CD4-positive, alpha-beta T cell treated with Interleukin-17A for 1 hour (primary cell): ENCODE results near the gene SNX33.
"Not testable (repeated sequence)": the region's sequence is repeated elsewhere in the genome, so short reads cannot be mapped to it uniquely, and the experiment has no call there.

Source experiments
- DNase-seq: peaks from one replicate; pipeline ENCODE4 v3.0.0-alpha.2; 2020

Gene SNX33

GRCh38 chr15:75686212-75686642 is 38.5 kb downstream of the SNX33 start:
- peak; percentile 79 for DNase-seq

- DNase-seq = no peak
Measured at GRCh38 chr15:75687486-75688277, 40.0 kb downstream of the SNX33 start.

GRCh38 chr15:75688278-75688557 is 40.5 kb downstream of the SNX33 start:
- no peak for DNase-seq

- DNase-seq = no peak
Measured at GRCh38 chr15:75688831-75689230, 41.1 kb downstream of the SNX33 start.

- DNase-seq = not testable (repeated sequence)
Measured at GRCh38 chr15:75689429-75689828, 41.7 kb downstream of the SNX33 start.

GRCh38 chr15:75692311-75692710 is 44.6 kb downstream of the SNX33 start:
- not testable (repeated sequence) for DNase-seq

GRCh38 chr15:75693028-75693427 is 45.3 kb downstream of the SNX33 start:
- DNase-seq = not testable (repeated sequence)

GRCh38 chr15:75693501-75694240 is 46.0 kb downstream of the SNX33 start:
- DNase-seq = no peak

GRCh38 chr15:75694241-75695182 is 46.8 kb downstream of the SNX33 start:
- no peak for DNase-seq

GRCh38 chr15:75695220-75695619 is 47.5 kb downstream of the SNX33 start:
- no peak for DNase-seq

- no peak for DNase-seq
Measured at GRCh38 chr15:75695634-75696310, 48.1 kb downstream of the SNX33 start.

GRCh38 chr15:75696311-75696720 is 48.6 kb downstream of the SNX33 start:
- no peak for DNase-seq

GRCh38 chr15:75696854-75697259 is 49.1 kb downstream of the SNX33 start:
- DNase-seq = no peak

GRCh38 chr15:75697523-75697922 is 49.8 kb downstream of the SNX33 start:
- no peak for DNase-seq

- not testable (repeated sequence) for DNase-seq
Measured at GRCh38 chr15:75697974-75698747, 50.4 kb downstream of the SNX33 start.

GRCh38 chr15:75699517-75699916 is 51.8 kb downstream of the SNX33 start:
- DNase-seq = not testable (repeated sequence)

GRCh38 chr15:75699961-75700874 is 52.5 kb downstream of the SNX33 start:
- not testable (repeated sequence) for DNase-seq

- DNase-seq = not testable (repeated sequence)
Measured at GRCh38 chr15:75701071-75702003, 53.6 kb downstream of the SNX33 start.

GRCh38 chr15:75702436-75702835 is 54.7 kb downstream of the SNX33 start:
- no peak for DNase-seq
